Fibroblast of lung (primary cell): ENCODE measurements around the gene THAP10. TPM values are rescaled to one million over a fixed set of nuclear protein-coding genes. Genes with fewer than 3 reads are reported as not detected.

Experiments used
- DNase-seq, 2 donors: peaks; one replicate each; pipeline versions ENCODE4 v3.0.0 to v3.0.0-alpha.2; 2010; ENCODE audit warnings: low read depth in 2 of 2
- H2AFZ ChIP-seq: 2 replicates; pipeline ENCODE4 v1.5.1; 2012; ENCODE audit warnings: low read length, control low read depth, inconsistent platforms
- H3K27ac ChIP-seq: 2 replicates; pipeline ENCODE4 v1.5.1; 2011; ENCODE audit warnings: low read length, control low read depth; ENCODE audit not compliant: insufficient read depth
- H3K27me3 ChIP-seq: 2 replicates; pipeline ENCODE4 v1.5.1; 2011; ENCODE audit warnings: mild to moderate bottlenecking, low read length; ENCODE audit not compliant: control insufficient read depth, insufficient read depth
- H3K36me3 ChIP-seq: 2 replicates; pipeline ENCODE4 v1.5.1; 2011; ENCODE audit warnings: low read length; ENCODE audit not compliant: control insufficient read depth, insufficient read depth
- H3K4me1 ChIP-seq: 2 replicates; pipeline ENCODE4 v1.5.1; 2011; ENCODE audit warnings: low read length; ENCODE audit not compliant: control insufficient read depth, insufficient read depth; ENCODE audit errors: extremely low read depth
- H3K4me2 ChIP-seq: 2 replicates; pipeline ENCODE4 v1.5.1; 2011; ENCODE audit warnings: low read length, control low read depth; ENCODE audit not compliant: insufficient read depth; ENCODE audit errors: extremely low read depth
- H3K4me3 ChIP-seq, 4 experiments: fragments of 200-600 bp in 1 of 4; sonication (generic) in 1 of 4; replicated peaks in 1 of 4; 2 replicates each; pipeline ENCODE4 v1.5.1; 2011 to 2016; ENCODE audit warnings: low read length in 4 of 4, low read depth in 3 of 4, mild to moderate bottlenecking in 3 of 4, control low read depth in 2 of 4, inconsistent platforms in 1 of 4, mixed read lengths in 1 of 4; ENCODE audit not compliant: insufficient read depth in 1 of 4; ENCODE audit errors: control extremely low read depth in 1 of 4
- H3K79me2 ChIP-seq: 2 replicates; pipeline ENCODE4 v1.5.1; 2012; ENCODE audit warnings: mild to moderate bottlenecking, low read length, inconsistent platforms; ENCODE audit not compliant: control insufficient read depth, insufficient read depth
- H3K9ac ChIP-seq: 2 replicates; pipeline ENCODE4 v1.5.1; 2011; ENCODE audit warnings: mild to moderate bottlenecking, low read length, control low read depth; ENCODE audit not compliant: insufficient read depth
- H3K9me3 ChIP-seq: 2 replicates; pipeline ENCODE4 v1.5.1; 2012; ENCODE audit warnings: low read depth, low read length; ENCODE audit not compliant: control insufficient read depth, insufficient read depth
- H4K20me1 ChIP-seq: 2 replicates; pipeline ENCODE4 v1.5.1; 2011; ENCODE audit warnings: low read length; ENCODE audit not compliant: control insufficient read depth, insufficient read depth; ENCODE audit errors: extremely low read depth
- EZH2 ChIP-seq: IDR thresholded peaks from 2 replicates; pipeline ENCODE4 v1.5.1; 2012; ENCODE audit warnings: low read length, control low read depth, mild to moderate bottlenecking; ENCODE audit errors: missing control alignments
- polyA plus RNA-seq, 2 donors: library from polyadenylated mRNA; depleted of rRNA in 1 of 2; stranded (reverse) in 1 of 2; unstranded in 1 of 2; fragments of >200 nt; gene quantifications; 2 replicates each; pipeline ENCODE4 v1.2.1, GENCODE V29; 2011 to 2012; ENCODE audit warnings: missing spikeins in 1 of 2
- total RNA-seq: library from RNA; depleted of rRNA; stranded (reverse); fragments of >200 nt; gene quantifications from 2 replicates; pipeline ENCODE4 v1.2.1, GENCODE V29; 2014
- TF ChIP-seq, protein P1 (sequence below), 2 donors: IDR thresholded peaks in 1 of 2; conservative IDR thresholded peaks in 1 of 2; 1 replicate in 1 of 2; 2 replicates in 1 of 2; pipeline ENCODE4 v1.5.1; 2011 to 2012; ENCODE audit warnings: low read length in 2 of 2, control low read depth in 1 of 2, inconsistent platforms in 1 of 2, low read depth in 1 of 2, mild to moderate bottlenecking in 1 of 2

Gene THAP10
- total and polyA plus RNA-seq, 2 donors (not counting 1 experiment from before 2014, with no cell fraction given) = 4.6 to 5.0 TPM

DNA sequence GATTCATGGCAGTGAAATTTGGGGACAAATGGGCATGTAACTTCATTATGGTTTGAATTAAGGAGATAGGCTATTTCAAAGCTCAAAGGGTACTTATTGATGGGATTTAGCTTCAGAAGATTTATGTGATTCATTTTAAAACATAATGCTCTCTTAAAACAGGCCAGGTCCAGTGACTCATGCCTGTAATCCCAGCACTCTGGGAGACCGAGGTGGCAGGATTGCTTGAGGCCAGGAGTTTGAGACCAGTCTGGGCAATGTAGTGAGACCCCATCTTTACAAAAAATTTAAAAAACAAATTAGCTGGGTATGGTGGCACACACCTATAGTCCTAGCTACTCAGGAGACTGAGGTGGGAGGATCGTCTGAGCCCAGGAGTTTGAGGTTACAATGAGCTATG is 11.5 kb downstream of the THAP10 start:
- Histone ChIP-seq H4K20me1 (no peaks in the 10 kb centered on the region), H3K9ac (no peak overlapping the region), H2AFZ (no peak overlapping the region), H3K4me1 (peaks cover 15% of the 10 kb centered on the region), H3K79me2 (no peaks in the 10 kb centered on the region), H3K4me2 (no peak overlapping the region), H3K36me3 (no peaks in the 10 kb centered on the region), H3K27ac (no peak overlapping the region), H3K4me3 (no peak overlapping the region), H3K9me3 (no peaks in the 10 kb centered on the region), H3K27me3 (no peaks in the 10 kb centered on the region)
- DNase-seq = peak in 1 of 2 donors; percentile 26
- no peak for TF ChIP-seq EZH2
- TF ChIP-seq, protein P1, sequence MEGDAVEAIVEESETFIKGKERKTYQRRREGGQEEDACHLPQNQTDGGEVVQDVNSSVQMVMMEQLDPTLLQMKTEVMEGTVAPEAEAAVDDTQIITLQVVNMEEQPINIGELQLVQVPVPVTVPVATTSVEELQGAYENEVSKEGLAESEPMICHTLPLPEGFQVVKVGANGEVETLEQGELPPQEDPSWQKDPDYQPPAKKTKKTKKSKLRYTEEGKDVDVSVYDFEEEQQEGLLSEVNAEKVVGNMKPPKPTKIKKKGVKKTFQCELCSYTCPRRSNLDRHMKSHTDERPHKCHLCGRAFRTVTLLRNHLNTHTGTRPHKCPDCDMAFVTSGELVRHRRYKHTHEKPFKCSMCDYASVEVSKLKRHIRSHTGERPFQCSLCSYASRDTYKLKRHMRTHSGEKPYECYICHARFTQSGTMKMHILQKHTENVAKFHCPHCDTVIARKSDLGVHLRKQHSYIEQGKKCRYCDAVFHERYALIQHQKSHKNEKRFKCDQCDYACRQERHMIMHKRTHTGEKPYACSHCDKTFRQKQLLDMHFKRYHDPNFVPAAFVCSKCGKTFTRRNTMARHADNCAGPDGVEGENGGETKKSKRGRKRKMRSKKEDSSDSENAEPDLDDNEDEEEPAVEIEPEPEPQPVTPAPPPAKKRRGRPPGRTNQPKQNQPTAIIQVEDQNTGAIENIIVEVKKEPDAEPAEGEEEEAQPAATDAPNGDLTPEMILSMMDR (conservative IDR thresholded peaks at IDR 0.05 in 1 of 2, IDR thresholded peaks at IDR 0.05 in 1 of 2; ENCODE audit: low read depth in 1 of 2, low read length in 2 of 2) = no peak

DNA sequence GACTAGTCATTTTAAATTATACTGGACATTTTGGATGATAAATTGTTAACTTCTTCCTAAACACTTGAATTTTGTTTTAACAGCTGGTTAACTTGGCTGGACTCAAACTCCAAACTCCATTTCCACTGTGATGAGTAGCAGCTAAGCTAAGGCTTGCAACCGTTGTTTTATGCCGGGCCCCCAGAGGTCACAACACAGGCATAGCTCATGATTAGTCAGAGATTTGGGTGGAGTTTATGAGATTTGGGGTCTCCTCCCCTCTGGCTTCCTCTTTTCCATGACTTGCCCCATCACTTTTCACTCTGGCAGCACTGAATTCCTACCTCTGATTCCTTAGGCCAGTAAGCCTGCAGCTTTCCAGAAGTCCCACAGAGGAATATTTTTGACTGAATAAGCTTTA is 12.8 kb downstream of the THAP10 start:
- Histone ChIP-seq H3K79me2 (no peaks in the 10 kb centered on the region), H2AFZ (no peak overlapping the region), H3K4me2 (peak overlapping the region; percentile 9), H3K4me1 (peaks cover 15% of the 10 kb centered on the region), H3K9ac (no peak overlapping the region), H3K4me3 (no peak overlapping the region), H3K36me3 (no peaks in the 10 kb centered on the region), H4K20me1 (no peaks in the 10 kb centered on the region), H3K27ac (peak overlapping the region; percentile 33), H3K9me3 (no peaks in the 10 kb centered on the region), H3K27me3 (no peaks in the 10 kb centered on the region)
- DNase-seq = peak; percentile 91 to 95
- TF ChIP-seq, protein P1 (conservative IDR thresholded peaks at IDR 0.05 in 1 of 2, IDR thresholded peaks at IDR 0.05 in 1 of 2; ENCODE audit: low read depth in 1 of 2, low read length in 2 of 2) = no peak
- no peak for TF ChIP-seq EZH2

DNA sequence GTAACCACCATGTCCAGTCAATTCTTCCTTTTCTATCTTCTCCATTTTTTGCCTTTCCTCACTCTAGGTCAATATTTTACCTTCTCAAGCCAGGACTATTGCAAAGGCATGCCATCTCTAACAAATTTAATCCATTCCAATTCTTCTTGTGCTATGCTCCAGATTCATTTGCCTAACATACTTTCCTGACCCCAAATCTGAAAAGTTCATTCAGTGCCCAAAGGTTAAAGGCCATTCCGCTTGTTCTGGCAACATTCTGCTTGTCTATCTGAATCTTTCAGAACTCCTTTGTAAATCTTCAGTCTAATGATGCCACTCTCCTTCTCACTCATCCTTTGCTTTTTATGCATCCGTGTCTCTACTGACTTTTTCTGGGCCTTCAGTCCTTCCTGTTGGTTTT is 15.6 kb downstream of the THAP10 start:
- Histone ChIP-seq H3K27ac (no peak overlapping the region), H3K4me2 (no peak overlapping the region), H3K79me2 (no peaks in the 10 kb centered on the region), H3K9me3 (no peaks in the 10 kb centered on the region), H3K9ac (no peak overlapping the region), H3K36me3 (no peaks in the 10 kb centered on the region), H2AFZ (no peak overlapping the region), H3K27me3 (no peaks in the 10 kb centered on the region), H3K4me3 (no peak overlapping the region), H4K20me1 (no peaks in the 10 kb centered on the region), H3K4me1 (peaks cover 15% of the 10 kb centered on the region)
- no peak for TF ChIP-seq EZH2
- TF ChIP-seq, protein P1 (conservative IDR thresholded peaks at IDR 0.05 in 1 of 2, IDR thresholded peaks at IDR 0.05 in 1 of 2; ENCODE audit: low read depth in 1 of 2, low read length in 2 of 2) = no peak
- no peak for DNase-seq
